GM19043 (cell line): ENCODE measurements around the gene TUBGCP5.

ENCODE experiments used
- ATAC-seq: cut with Tn5 transposase; IDR thresholded peaks from one replicate; pipeline ENCODE4 v1.9.1; 2021; ENCODE audit warnings: low read depth; ENCODE audit not compliant: unreplicated experiment

Gene TUBGCP5

DNA sequence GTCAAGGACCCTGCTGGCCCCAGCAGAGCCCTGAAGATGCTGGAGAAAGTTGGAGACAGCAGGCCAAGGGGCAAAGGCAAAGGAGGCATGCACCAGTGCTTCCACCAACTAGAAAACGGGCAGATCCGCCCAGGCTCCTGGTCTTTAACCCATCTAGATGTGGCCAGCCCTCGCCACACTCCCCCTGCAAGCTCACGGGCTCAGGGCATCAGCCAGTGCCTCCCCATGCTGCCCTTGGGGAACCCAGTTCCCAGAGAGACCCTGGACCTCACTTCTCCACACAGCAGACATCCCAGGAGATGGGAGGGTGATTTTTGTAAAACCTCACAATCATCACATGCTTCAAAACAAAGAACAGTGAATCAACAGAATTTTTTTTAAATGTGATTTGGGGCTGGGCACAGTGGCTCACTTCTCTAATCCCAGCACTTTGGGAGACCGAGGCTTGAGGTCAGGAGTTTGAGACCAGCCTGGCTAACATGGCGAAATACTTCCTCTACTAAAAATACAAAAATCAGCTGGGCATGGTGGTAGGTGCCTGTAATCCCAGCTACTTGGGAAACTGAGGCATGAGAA lies 83.7 kb downstream of the TUBGCP5 start:
- ATAC-seq, result no peak

DNA sequence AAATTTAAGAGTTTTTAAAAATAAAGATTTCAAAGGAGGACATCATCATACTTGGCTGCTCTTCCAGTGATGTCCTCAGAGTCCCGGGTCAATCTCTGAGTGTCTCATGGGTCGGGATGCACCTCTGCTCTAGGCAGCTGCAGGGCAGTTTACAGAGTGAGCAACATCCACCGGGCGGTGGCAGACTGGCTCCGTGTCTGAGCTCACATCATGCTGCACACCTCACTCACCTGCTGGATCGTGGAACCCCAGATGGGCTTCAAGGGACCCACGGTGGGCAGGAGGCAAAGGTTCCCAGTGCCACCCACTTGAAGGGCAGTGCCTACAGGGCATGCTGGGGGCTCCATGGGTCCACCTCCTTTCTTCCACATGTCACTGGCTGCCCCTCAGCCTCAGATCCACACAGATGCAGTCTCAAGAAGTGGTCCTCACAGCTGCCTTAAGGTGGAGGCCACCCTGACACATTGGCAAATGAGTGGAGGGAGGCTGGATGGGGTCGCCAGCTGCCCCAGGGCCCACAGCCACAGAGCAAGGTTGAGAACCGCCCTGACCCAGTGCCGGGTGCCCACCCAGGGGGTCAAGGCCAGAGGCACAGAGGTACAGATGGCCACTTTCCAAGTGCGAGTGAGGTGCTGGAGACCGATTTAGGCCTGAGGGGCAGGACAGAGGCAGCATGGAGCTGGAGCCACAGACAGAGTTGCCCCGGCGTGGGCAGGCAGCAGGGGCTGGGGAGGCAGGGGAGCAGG lies 84.4 kb downstream of the TUBGCP5 start:
- ATAC-seq, result no peak

DNA sequence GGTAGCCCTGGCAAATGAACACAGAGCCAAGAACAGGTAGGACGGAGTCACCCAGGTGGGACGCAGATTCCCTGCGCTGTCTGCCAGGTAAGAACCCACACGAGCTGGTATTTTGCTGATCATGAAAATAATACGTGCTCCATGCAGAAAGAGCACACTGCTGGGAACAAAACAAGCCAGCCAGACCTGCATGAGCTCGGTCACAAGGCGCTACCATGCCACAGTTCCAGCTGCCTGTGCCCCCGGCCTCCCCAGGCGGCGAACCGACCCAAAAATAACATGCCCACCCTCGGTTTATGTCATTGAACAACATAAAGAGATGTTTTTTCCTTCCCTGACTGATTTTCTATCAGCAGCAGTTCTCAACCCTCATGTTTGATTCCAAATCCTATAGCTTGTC lies 85.0 kb downstream of the TUBGCP5 start:
- ATAC-seq, result no peak

DNA sequence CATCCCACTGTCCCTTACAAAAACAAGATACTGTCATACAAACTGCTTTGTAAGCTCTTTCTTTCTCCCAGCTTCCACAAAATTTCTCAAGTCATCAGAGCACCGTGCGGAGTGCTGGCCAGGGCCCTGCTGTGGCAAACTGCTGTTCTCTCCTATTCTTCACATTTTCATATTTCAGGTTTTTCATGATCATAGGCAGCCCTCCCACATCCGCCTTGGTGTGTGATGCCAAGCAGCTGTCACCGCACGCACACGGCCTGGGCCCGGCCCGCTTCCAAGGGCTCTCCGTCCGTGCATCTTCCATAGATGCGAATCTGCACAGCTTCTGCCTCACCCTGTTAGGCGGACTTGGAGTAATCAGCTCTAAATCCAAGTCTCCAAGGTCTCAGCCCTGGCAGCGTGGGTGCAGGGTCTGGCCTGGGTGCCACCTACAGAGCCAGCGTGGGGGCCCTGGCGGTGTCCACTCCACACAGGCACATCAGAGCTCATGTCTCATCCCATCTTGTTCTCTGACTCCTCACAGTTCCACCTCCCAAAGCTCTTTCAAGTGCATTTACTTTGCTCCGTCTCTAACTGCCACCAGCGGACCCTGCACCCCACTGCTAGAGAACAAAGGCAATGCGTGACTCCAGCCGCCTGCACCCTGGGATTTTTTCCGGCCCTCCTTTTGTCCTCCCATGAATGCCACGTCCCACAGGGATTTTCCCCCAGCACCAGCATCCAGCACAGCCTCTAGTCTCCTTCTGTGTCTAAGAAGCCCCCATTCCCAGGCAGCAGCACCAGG lies 86.4 kb downstream of the TUBGCP5 start:
- ATAC-seq, result no peak

DNA sequence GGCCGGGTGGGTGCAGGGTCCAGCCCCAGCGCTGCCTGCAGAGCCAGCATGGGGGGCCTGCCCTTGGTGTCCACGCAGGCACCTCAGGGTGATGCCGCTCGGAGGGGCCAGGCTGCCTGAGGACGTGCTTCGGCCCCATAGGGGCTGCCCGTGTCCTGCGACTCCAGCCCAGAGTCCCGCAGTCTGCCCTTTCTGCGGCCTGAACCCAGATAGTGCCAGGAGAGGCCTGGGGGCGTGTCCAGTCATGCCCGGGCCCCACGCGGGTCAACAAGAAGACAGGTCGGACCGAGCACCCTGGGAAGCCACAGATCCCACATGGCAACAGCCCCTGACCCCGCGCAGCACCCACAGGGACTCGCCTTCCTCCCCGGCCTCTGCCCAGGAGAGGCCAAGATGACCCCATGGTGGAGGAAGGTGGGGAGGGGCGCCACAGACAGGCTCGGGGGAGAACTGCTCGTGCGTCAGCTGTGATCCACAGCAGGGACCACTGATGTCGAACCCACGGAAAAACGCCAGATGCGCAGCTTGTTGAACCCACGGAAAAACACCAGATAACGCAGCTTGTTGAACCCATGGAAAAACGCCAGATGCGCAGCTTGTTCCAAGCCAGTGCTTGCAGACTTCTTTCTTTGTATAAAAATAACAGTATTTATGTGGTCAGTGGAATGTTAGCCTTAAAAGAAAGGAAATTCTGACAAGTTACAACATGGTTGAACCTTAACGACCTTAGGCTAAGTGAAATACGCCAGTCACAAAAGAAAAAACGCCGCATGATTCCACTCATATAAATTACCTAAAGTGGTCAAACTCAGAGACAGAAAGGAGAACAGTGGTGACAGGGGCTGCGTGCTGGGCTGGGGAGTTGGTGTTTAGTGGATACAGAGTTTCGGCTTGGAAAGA lies 87.7 kb downstream of the TUBGCP5 start:
- ATAC-seq, result no peak

DNA sequence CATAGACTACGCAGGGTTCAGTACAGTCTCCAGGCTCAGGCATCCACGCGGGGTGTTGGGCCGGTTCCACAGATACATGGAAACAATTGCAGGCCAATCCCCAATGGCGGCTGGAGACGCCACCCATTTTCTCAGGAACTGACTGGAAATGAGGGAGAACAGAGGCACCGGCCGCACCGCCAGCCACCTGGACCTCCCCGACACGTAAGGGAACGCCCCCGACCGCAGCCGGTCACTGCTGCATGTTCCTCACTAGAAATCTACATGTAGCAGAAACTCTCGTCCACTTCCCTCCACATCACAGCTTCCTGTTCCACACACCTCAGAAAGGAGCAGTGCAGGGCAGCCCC lies 88.4 kb downstream of the TUBGCP5 start:
- no peak for ATAC-seq

DNA sequence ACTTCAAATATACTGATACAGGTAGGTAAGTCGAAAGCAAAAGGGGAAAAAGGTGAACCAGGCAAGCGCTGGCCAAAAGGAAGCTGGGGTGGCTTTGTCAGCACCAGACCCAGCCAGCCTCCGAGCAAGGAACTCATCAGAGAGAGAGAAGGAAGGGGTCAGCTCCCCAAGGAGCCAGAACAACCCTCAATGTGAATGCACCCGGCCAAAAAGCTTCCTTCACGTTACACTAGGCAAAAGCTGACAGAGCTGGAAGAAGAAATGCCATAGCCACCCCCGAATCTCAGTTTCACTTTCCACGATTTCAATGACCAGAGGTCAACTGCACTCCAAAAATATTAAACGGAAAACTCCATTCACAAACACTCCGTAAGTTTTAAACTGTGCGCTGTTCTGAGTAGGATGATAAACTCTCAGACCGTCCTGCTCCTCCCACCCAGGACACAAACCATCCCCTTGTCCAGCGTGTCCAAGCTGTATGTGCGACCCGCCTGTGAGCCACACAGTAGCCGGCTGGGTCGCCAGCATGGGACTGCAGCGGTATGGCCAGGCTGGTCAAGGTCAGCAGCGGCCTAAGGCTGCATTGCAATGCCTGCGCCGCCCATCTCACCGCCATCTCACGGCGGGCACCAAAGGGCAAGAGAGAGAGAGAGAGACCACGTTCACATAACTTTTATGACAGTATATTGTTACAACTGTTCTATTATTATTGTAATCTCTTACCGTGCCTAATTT lies 88.9 kb downstream of the TUBGCP5 start:
- ATAC-seq, result no peak
